ENCODE data around the gene IL17RD.

DNA sequence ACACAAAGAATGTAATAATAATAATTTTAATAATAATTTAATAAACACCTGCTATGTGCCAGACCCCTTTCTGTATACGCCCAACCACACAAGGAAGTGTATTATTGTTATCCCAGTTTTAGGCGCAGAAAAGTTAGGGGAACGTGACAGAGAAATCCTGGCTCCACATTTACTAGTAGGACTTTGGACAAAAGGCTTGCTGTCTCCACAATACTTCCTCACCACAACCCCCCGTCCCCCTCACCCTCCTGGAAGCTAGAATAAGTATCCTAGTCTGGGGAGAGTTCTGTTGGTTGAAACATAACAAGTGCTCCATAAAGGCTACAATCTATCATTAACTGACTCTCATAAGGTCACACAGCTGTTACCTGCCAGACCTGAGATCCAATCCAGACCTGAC lies 488 bp upstream of the IL17RD start:
- TF ChIP-seq, protein P1, sequence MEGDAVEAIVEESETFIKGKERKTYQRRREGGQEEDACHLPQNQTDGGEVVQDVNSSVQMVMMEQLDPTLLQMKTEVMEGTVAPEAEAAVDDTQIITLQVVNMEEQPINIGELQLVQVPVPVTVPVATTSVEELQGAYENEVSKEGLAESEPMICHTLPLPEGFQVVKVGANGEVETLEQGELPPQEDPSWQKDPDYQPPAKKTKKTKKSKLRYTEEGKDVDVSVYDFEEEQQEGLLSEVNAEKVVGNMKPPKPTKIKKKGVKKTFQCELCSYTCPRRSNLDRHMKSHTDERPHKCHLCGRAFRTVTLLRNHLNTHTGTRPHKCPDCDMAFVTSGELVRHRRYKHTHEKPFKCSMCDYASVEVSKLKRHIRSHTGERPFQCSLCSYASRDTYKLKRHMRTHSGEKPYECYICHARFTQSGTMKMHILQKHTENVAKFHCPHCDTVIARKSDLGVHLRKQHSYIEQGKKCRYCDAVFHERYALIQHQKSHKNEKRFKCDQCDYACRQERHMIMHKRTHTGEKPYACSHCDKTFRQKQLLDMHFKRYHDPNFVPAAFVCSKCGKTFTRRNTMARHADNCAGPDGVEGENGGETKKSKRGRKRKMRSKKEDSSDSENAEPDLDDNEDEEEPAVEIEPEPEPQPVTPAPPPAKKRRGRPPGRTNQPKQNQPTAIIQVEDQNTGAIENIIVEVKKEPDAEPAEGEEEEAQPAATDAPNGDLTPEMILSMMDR (IDR thresholded peaks at IDR 0.05 in 4 of 5, conservative IDR thresholded peaks at IDR 0.05 in 1 of 5), result no peak
- TF ChIP-seq POLR2A (IDR thresholded peaks at IDR 0.05), result no peak

All from gastrocnemius medialis (tissue), 4 donors.